Liver (tissue), 3 donors: ENCODE measurements around the gene NOS2.

Experiments used
- EGR1 ChIP-seq, 2 donors: IDR thresholded peaks; 2 replicates each; pipeline ENCODE4 v1.6.1; 2016 to 2018; ENCODE audit warnings: antibody characterized with exemption in 2 of 2, low read depth in 2 of 2
- GABPA ChIP-seq, 2 donors: IDR thresholded peaks in 1 of 2; conservative IDR thresholded peaks in 1 of 2; 2 replicates each; pipeline ENCODE4 v1.6.1; 2016; ENCODE audit warnings: antibody characterized with exemption in 2 of 2, mild to moderate bottlenecking in 1 of 2, moderate library complexity in 1 of 2
- JUND ChIP-seq, 2 donors: IDR thresholded peaks; 2 replicates each; pipeline ENCODE4 v1.6.1; 2016; ENCODE audit warnings: antibody characterized with exemption in 2 of 2
- NR2F2 ChIP-seq: IDR thresholded peaks from 2 replicates; pipeline ENCODE4 v1.6.1; 2016; ENCODE audit warnings: antibody characterized with exemption
- RAD21 ChIP-seq, 2 donors: IDR thresholded peaks; 2 replicates each; pipeline ENCODE4 v1.6.1; 2016; ENCODE audit warnings: antibody characterized with exemption in 2 of 2, mild to moderate bottlenecking in 2 of 2
- RXRA ChIP-seq, 2 donors: IDR thresholded peaks; 2 replicates each; pipeline ENCODE4 v1.6.1; 2017 to 2018; ENCODE audit warnings: antibody characterized with exemption in 2 of 2, mild to moderate bottlenecking in 1 of 2
- SP1 ChIP-seq: IDR thresholded peaks from 2 replicates; pipeline ENCODE4 v1.6.1; 2018; ENCODE audit warnings: antibody characterized with exemption, mild to moderate bottlenecking
- TAF1 ChIP-seq: conservative IDR thresholded peaks from 2 replicates; pipeline ENCODE4 v1.6.1; 2016; ENCODE audit warnings: antibody characterized with exemption, mild to moderate bottlenecking
- YY1 ChIP-seq: IDR thresholded peaks from 2 replicates; pipeline ENCODE4 v1.6.1; 2016; ENCODE audit warnings: antibody characterized with exemption, mild to moderate bottlenecking
- TF ChIP-seq, protein P1 (sequence below): fragments of 150-350 bp; IDR thresholded peaks from 2 replicates; pipeline ENCODE4 v1.5.1; 2017; ENCODE audit warnings: improper control_type of control experiment, low read depth, low read length; ENCODE audit not compliant: missing input control
- TF ChIP-seq, protein P2 (sequence below): IDR thresholded peaks from 2 replicates; pipeline ENCODE4 v1.6.1; 2016; ENCODE audit warnings: antibody characterized with exemption, mild to moderate bottlenecking
- TF ChIP-seq, protein P3 (sequence below): IDR thresholded peaks from 2 replicates; pipeline ENCODE4 v1.6.1; 2016; ENCODE audit warnings: antibody characterized with exemption
- TF ChIP-seq, protein P4 (sequence below): IDR thresholded peaks from 2 replicates; pipeline ENCODE4 v1.6.1; 2016; ENCODE audit warnings: antibody characterized with exemption
- TF ChIP-seq, protein P5 (sequence below): IDR thresholded peaks from 2 replicates; pipeline ENCODE4 v1.6.1; 2016; ENCODE audit warnings: antibody characterized with exemption
- donor health status: healthy.
- donor health status: healthy.

DNA sequence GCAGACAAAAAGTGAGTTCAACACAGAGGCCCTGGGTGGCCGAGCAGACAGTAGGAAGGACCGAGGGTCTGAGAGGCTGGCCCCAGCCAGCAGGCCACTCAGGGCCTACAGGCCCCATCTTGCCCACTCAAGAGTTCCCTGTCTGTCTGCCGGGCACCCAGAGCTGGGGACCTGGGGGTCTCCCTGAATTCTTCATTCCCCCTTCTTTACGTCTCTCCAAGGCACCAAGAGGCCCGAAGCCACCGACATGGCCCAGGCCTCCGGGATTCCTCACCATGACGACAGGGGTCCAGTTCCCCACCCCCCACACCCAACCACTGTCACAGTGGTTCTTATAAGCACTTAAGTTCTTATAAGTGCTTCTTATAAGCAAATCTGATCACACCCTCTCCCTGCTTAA lies 49.2 kb downstream of the NOS2 start:
- TF ChIP-seq GABPA (IDR thresholded peaks at IDR 0.05 in 1 of 2, conservative IDR thresholded peaks at IDR 0.05 in 1 of 2) = no peak
- TF ChIP-seq, protein P1, sequence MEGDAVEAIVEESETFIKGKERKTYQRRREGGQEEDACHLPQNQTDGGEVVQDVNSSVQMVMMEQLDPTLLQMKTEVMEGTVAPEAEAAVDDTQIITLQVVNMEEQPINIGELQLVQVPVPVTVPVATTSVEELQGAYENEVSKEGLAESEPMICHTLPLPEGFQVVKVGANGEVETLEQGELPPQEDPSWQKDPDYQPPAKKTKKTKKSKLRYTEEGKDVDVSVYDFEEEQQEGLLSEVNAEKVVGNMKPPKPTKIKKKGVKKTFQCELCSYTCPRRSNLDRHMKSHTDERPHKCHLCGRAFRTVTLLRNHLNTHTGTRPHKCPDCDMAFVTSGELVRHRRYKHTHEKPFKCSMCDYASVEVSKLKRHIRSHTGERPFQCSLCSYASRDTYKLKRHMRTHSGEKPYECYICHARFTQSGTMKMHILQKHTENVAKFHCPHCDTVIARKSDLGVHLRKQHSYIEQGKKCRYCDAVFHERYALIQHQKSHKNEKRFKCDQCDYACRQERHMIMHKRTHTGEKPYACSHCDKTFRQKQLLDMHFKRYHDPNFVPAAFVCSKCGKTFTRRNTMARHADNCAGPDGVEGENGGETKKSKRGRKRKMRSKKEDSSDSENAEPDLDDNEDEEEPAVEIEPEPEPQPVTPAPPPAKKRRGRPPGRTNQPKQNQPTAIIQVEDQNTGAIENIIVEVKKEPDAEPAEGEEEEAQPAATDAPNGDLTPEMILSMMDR = no peak
- TF ChIP-seq, protein P2, sequence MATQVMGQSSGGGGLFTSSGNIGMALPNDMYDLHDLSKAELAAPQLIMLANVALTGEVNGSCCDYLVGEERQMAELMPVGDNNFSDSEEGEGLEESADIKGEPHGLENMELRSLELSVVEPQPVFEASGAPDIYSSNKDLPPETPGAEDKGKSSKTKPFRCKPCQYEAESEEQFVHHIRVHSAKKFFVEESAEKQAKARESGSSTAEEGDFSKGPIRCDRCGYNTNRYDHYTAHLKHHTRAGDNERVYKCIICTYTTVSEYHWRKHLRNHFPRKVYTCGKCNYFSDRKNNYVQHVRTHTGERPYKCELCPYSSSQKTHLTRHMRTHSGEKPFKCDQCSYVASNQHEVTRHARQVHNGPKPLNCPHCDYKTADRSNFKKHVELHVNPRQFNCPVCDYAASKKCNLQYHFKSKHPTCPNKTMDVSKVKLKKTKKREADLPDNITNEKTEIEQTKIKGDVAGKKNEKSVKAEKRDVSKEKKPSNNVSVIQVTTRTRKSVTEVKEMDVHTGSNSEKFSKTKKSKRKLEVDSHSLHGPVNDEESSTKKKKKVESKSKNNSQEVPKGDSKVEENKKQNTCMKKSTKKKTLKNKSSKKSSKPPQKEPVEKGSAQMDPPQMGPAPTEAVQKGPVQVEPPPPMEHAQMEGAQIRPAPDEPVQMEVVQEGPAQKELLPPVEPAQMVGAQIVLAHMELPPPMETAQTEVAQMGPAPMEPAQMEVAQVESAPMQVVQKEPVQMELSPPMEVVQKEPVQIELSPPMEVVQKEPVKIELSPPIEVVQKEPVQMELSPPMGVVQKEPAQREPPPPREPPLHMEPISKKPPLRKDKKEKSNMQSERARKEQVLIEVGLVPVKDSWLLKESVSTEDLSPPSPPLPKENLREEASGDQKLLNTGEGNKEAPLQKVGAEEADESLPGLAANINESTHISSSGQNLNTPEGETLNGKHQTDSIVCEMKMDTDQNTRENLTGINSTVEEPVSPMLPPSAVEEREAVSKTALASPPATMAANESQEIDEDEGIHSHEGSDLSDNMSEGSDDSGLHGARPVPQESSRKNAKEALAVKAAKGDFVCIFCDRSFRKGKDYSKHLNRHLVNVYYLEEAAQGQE = no peak
- TF ChIP-seq RXRA (IDR thresholded peaks at IDR 0.05) = no peak
- no peak for TF ChIP-seq RAD21 (IDR thresholded peaks at IDR 0.05)
- TF ChIP-seq, protein P3, sequence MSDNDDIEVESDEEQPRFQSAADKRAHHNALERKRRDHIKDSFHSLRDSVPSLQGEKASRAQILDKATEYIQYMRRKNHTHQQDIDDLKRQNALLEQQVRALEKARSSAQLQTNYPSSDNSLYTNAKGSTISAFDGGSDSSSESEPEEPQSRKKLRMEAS = no peak
- TF ChIP-seq, protein P4, sequence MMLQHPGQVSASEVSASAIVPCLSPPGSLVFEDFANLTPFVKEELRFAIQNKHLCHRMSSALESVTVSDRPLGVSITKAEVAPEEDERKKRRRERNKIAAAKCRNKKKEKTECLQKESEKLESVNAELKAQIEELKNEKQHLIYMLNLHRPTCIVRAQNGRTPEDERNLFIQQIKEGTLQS = no peak
- TF ChIP-seq YY1 = no peak
- TF ChIP-seq, protein P5, sequence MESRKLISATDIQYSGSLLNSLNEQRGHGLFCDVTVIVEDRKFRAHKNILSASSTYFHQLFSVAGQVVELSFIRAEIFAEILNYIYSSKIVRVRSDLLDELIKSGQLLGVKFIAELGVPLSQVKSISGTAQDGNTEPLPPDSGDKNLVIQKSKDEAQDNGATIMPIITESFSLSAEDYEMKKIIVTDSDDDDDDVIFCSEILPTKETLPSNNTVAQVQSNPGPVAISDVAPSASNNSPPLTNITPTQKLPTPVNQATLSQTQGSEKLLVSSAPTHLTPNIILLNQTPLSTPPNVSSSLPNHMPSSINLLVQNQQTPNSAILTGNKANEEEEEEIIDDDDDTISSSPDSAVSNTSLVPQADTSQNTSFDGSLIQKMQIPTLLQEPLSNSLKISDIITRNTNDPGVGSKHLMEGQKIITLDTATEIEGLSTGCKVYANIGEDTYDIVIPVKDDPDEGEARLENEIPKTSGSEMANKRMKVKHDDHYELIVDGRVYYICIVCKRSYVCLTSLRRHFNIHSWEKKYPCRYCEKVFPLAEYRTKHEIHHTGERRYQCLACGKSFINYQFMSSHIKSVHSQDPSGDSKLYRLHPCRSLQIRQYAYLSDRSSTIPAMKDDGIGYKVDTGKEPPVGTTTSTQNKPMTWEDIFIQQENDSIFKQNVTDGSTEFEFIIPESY = no peak
- no peak for TF ChIP-seq EGR1 (IDR thresholded peaks at IDR 0.05; ENCODE audit: low read depth in 2 of 2)
- no peak for TF ChIP-seq TAF1
- no peak for TF ChIP-seq SP1
- no peak for TF ChIP-seq NR2F2
- TF ChIP-seq JUND (IDR thresholded peaks at IDR 0.05) = no peak
